ENCODE results near the gene SEC61A1.

- no peak for TF ChIP-seq POLR2A (IDR thresholded peaks at IDR 0.05; ENCODE audit: low read length)
- no peak for TF ChIP-seq GATA1 (IDR thresholded peaks at IDR 0.05; ENCODE audit: low read depth, low read length)
Observed at GRCh38 chr3:128094295-128095151, 42.3 kb downstream of the SEC61A1 start.
